Cardiac muscle cell (in vitro differentiated cells and primary cell): ENCODE measurements around the gene NOP14. TPM values are rescaled to one million over a fixed set of nuclear protein-coding genes. Genes with fewer than 3 reads are reported as not detected.
"Not testable (repeated sequence)": the region's sequence is repeated elsewhere in the genome, so short reads cannot be mapped to it uniquely, and the experiment has no call there.

Source experiments
- DNase-seq, 2 donors: peaks; one replicate each; pipeline versions ENCODE4 v3.0.0 to v3.0.0-alpha.2; 2010 to 2017; ENCODE audit warnings: low read depth in 1 of 2, low spot score in 1 of 2
- H3K27ac ChIP-seq: fragments of 200-600 bp; sonication (generic); 2 replicates; pipeline ENCODE4 v1.5.1; 2016
- H3K27me3 ChIP-seq: fragments of 200-600 bp; sonication (generic); 2 replicates; pipeline ENCODE4 v1.6.0; 2016; ENCODE audit warnings: control low read depth
- H3K36me3 ChIP-seq: fragments of 200-600 bp; sonication (generic); 2 replicates; pipeline ENCODE4 v1.5.1; 2016; ENCODE audit warnings: control low read depth
- H3K4me1 ChIP-seq: fragments of 200-600 bp; sonication (generic); 2 replicates; pipeline ENCODE4 v1.8.1; 2017; ENCODE audit warnings: low read depth, mild to moderate bottlenecking, mixed run types
- H3K4me3 ChIP-seq: fragments of 200-600 bp; sonication (generic); 2 replicates; pipeline ENCODE4 v1.5.1; 2016; ENCODE audit warnings: mild to moderate bottlenecking
- H3K9me3 ChIP-seq: fragments of 200-600 bp; sonication (generic); 2 replicates; pipeline ENCODE4 v1.5.1; 2017; ENCODE audit warnings: low read depth, mild to moderate bottlenecking, control low read depth
- polyA plus RNA-seq: library from polyadenylated mRNA; unstranded; fragments of >200 nt; fragmentation: Nextera tagmentation; extraction: Ambion mirVana; gene quantifications from 2 replicates; pipeline ENCODE4 v1.2.1, GENCODE V29; 2016
- total RNA-seq: library from RNA; depleted of rRNA; stranded (reverse); fragments of >200 nt; gene quantifications from 2 replicates; pipeline ENCODE4 v1.2.3, GENCODE V29; 2016
- TF ChIP-seq, protein P1 (sequence below): IDR thresholded peaks from 2 replicates; pipeline ENCODE4 v1.5.1; 2012; ENCODE audit warnings: low read depth, mild to moderate bottlenecking, low read length

Gene NOP14
- total and polyA plus RNA-seq, 2 experiments from 2014 or later = 17.6 to 19.8 TPM

DNA sequence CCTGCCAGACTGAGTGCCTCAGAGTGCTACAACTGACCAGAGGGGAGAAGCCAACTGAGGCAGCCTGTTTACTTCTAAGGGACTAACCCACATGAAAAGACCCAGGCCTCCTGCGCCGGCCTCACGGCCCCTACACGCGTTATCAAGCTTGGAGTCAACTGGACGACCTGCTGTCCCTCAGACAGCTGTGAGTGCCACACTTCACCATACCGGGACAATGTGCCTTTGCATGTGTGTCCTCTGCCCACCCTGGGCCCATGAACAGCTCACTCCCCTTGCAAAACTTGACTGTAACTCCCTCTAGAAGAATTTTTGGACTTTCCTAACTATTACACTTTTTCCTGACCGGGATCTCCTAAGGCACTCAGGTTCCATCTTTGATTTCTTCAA is 1.8 kb downstream of the NOP14 start:
- Histone ChIP-seq H3K4me1 (peaks cover 8% of the 10 kb centered on the region), H3K36me3 (peaks cover 10% of the 10 kb centered on the region), H3K27ac (peak overlapping the region; percentile 38), H3K4me3 (no peak overlapping the region), H3K27me3 (no peaks in the 10 kb centered on the region), H3K9me3 (no peaks in the 10 kb centered on the region)
- TF ChIP-seq, protein P1, sequence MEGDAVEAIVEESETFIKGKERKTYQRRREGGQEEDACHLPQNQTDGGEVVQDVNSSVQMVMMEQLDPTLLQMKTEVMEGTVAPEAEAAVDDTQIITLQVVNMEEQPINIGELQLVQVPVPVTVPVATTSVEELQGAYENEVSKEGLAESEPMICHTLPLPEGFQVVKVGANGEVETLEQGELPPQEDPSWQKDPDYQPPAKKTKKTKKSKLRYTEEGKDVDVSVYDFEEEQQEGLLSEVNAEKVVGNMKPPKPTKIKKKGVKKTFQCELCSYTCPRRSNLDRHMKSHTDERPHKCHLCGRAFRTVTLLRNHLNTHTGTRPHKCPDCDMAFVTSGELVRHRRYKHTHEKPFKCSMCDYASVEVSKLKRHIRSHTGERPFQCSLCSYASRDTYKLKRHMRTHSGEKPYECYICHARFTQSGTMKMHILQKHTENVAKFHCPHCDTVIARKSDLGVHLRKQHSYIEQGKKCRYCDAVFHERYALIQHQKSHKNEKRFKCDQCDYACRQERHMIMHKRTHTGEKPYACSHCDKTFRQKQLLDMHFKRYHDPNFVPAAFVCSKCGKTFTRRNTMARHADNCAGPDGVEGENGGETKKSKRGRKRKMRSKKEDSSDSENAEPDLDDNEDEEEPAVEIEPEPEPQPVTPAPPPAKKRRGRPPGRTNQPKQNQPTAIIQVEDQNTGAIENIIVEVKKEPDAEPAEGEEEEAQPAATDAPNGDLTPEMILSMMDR = no peak
- DNase-seq = no peak

DNA sequence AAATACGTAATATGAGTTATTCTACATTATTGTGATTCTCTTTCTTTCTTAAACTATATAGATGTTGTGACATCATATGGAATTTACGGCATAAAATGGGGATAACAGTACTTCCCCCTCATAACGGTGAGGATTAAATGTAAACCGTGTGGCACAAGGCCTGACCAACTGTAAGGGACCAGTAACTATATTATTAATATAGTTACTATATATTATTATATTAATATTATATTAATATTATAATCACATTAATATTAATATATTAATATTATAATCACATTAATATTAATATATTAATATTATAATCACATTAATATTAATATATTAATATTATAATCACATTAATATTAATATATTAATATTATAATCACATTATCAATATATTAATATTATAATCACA is 2.8 kb downstream of the NOP14 start:
- not testable (repeated sequence) for H3K9me3 ChIP-seq, H3K4me3 ChIP-seq, H3K27ac ChIP-seq, DNase-seq, H3K4me1 ChIP-seq, H3K27me3 ChIP-seq
- H3K36me3 ChIP-seq = peaks cover 20% of the 10 kb centered on the region

DNA sequence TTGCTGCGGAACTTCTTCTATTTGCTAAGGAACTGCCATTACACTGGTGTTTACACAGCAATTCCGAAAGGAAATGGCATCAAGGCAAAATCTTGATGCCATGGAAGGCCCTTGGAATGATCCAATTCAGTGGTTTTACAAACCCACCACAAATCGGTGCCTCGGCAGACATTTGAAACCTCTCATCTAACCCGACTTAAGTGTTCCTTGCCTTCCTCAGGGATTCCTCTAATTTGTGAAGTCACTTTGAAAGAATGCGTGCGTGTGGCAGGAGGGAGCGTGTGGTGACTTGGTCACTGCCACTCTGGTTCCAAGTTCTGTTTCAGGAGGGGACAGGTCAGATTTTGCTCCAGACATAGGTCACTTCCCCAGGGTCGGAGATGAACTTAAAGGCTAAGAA is 4.8 kb downstream of the NOP14 start:
- no peak for DNase-seq
- TF ChIP-seq, protein P1 = no peak
- H3K27ac ChIP-seq = no peak overlapping the region

DNA sequence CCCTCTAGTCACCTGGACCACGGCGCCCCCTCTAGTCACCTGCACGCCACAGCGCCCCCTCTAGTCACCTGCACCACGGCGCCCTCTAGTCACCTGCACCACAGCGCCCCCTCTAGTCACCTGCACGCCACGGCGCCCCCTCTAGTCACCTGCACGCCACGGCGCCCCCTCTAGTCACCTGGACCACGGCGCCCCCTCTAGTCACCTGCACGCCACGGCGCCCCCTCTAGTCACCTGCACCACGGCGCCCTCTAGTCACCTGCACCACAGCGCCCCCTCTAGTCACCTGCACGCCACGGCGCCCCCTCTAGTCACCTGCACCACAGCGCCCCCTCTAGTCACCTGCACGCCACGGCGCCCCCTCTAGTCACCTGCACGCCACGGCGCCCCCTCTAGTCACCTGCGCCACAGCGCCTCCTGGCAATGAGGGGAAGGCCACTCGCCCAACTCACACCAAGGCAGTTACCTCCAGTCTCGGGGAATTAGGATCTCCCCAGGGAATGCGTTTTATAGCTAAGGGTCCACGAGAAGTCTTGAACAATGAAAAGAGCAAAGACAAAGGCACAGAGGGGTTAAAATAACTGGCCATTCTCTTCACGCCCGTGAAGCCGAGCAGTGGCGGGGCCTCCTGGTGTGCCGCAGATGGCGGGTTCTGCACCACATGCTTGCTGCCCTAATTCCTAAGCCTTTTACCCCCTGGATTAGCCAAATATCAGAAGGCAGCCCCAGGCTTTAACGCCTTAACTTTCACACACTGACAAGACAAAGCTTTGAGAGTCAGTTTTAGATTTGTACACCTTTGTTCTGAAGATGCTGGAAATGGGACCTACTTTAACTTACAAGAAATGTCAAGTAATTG is 7.8 kb downstream of the NOP14 start:
- not testable (repeated sequence) for H3K4me3 ChIP-seq, DNase-seq, H3K27me3 ChIP-seq, H3K4me1 ChIP-seq, H3K9me3 ChIP-seq
- TF ChIP-seq, protein P1 = peak; percentile 18
- H3K36me3 ChIP-seq = peaks cover 48% of the 10 kb centered on the region
- H3K27ac ChIP-seq = peak overlapping the region; percentile 20

More for the DNA sequence above, 4.8 kb downstream of the NOP14 start:
- Histone ChIP-seq H3K9me3 (no peaks in the 10 kb centered on the region), H3K4me3 (no peak overlapping the region), H3K27me3 (no peaks in the 10 kb centered on the region), H3K36me3 (peaks cover 21% of the 10 kb centered on the region), H3K4me1 (peaks cover 4% of the 10 kb centered on the region)

DNA sequence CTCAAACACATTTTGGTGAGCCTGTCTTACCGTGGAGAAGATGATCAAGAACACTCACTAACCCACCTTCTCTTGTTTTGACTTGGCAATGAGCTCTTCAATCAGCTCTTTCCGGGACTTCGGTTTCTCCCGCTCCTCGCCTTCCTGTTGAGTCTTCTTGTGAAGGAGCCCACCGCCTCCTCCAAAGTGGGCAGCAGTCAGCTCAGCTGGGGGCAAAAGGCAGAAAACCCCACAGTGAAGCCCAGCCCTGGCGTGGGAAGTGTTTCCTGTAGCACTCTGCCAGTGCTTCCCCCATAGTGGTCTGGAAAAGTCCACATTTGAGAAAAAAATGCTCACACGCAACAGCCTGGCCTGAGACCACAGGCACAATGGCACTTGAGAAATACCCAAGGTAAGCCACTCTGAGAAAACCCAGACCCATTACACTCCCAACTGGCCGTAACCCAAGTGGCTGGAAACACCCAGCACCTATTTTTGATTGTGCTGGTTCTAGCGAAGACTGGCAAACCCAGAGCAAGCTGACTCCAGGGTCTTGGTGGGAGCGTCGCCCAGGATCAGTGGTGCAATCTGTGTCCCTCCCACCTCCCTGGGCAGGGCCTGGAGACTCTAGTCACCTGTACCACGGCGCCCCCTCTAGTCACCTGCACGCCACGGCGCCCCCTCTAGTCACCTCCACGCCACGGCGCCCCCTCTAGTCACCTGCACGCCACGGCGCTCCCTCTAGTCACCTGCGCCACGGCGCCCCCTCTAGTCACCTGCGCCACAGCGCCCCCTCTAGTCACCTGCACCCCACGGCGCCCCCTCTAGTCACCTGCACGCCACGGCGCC is 8.6 kb downstream of the NOP14 start:
- H3K36me3 ChIP-seq = peaks cover 51% of the 10 kb centered on the region
- no peaks in the 10 kb centered on the region for H3K9me3 ChIP-seq
- peak overlapping the region; percentile 78 for H3K27ac ChIP-seq
- no peak overlapping the region for H3K4me3 ChIP-seq
- TF ChIP-seq, protein P1 = no peak
- no peaks in the 10 kb centered on the region for H3K4me1 ChIP-seq
- DNase-seq = no peak
- H3K27me3 ChIP-seq = no peaks in the 10 kb centered on the region

DNA sequence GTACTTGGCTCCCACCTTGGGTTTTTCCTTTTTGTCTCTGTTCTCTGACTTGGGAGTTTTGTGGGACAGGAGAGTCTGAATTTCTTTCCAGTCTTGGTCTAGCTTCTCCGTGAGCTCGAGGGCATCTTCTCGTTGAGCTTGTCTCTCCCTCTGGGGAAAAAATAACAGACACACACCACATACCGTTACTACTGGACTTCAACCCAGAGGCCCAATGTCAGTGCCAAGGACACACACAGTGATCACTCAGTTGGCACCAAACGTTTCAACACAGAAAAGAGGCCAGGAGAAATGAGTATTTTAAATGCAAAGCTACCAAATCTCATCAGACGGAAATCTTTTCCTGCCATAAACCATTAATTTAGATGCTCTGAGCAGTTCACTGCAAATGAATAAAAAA is 9.7 kb downstream of the NOP14 start:
- peaks cover 54% of the 10 kb centered on the region for H3K36me3 ChIP-seq
- TF ChIP-seq, protein P1 = no peak

More for the DNA sequence above, 9.7 kb downstream of the NOP14 start:
- no peaks in the 10 kb centered on the region for H3K27me3 ChIP-seq
- H3K4me3 ChIP-seq = no peak overlapping the region
- no peaks in the 10 kb centered on the region for H3K4me1 ChIP-seq
- H3K27ac ChIP-seq = peak overlapping the region; percentile 28
- DNase-seq = no peak
- no peaks in the 10 kb centered on the region for H3K9me3 ChIP-seq
